Stimulated activated CD4-positive, alpha-beta T cell treated with anti-CD3 and anti-CD28 coated beads, Interleukin-12 subunit alpha, Interleukin-12 subunit beta, amount 100 ng/mL, for 4 hours (primary cell): ENCODE results near the gene CT47C1.
"Not testable (repeated sequence)": the region's sequence is repeated elsewhere in the genome, so short reads cannot be mapped to it uniquely, and the experiment has no call there.

Experiments
- DNase-seq: peaks from one replicate; pipeline ENCODE4 v3.0.0-alpha.2; 2020

The CT47C1 gene

GRCh38 chrX:119072744-119073143 lies at the start of gene CT47C1:
TSS of gene CT47C1 (plus strand) at chrX:119072993. CDS start at chrX:119073226, 233 bp downstream.
- no peak for DNase-seq

GRCh38 chrX:119025900-119026299 lies 46.9 kb upstream of the CT47C1 start:
- DNase-seq, result no peak

GRCh38 chrX:119026344-119026743 lies 46.4 kb upstream of the CT47C1 start:
- not testable (repeated sequence) for DNase-seq

- DNase-seq, result not testable (repeated sequence)
Observed at GRCh38 chrX:119027960-119028732, 44.6 kb upstream of the CT47C1 start.

GRCh38 chrX:119028733-119029330 lies 44.0 kb upstream of the CT47C1 start:
- no peak for DNase-seq

- not testable (repeated sequence) for DNase-seq
Observed at GRCh38 chrX:119029656-119030055, 43.1 kb upstream of the CT47C1 start.

GRCh38 chrX:119030990-119031389 lies 41.8 kb upstream of the CT47C1 start:
- DNase-seq, result no peak

- DNase-seq, result no peak
Observed at GRCh38 chrX:119036107-119037029, 36.4 kb upstream of the CT47C1 start.

GRCh38 chrX:119040432-119040831 lies 32.4 kb upstream of the CT47C1 start:
- no peak for DNase-seq

- DNase-seq, result no peak
Observed at GRCh38 chrX:119041175-119041574, 31.6 kb upstream of the CT47C1 start.

- no peak for DNase-seq
Observed at GRCh38 chrX:119042040-119042439, 30.8 kb upstream of the CT47C1 start.

GRCh38 chrX:119042996-119043395 lies 29.8 kb upstream of the CT47C1 start:
- DNase-seq, result no peak

GRCh38 chrX:119045884-119046283 lies 26.9 kb upstream of the CT47C1 start:
- DNase-seq, result no peak

GRCh38 chrX:119055687-119056086 lies 17.1 kb upstream of the CT47C1 start:
- DNase-seq, result no peak

GRCh38 chrX:119062750-119063374 lies 9.9 kb upstream of the CT47C1 start:
- DNase-seq, result no peak

GRCh38 chrX:119063428-119063827 lies 9.4 kb upstream of the CT47C1 start:
- DNase-seq, result no peak

- peak; percentile 27 for DNase-seq
Observed at GRCh38 chrX:119067023-119067739, 5.6 kb upstream of the CT47C1 start.

GRCh38 chrX:119069128-119069527 lies 3.7 kb upstream of the CT47C1 start:
- DNase-seq, result no peak

GRCh38 chrX:119069762-119070161 lies 3.0 kb upstream of the CT47C1 start:
- DNase-seq, result no peak

- DNase-seq, result no peak
Observed at GRCh38 chrX:119071381-119071780, 1.4 kb upstream of the CT47C1 start.

- DNase-seq, result no peak
Observed at GRCh38 chrX:119073200-119073905, 560 bp downstream of the CT47C1 start.

- DNase-seq, result no peak
Observed at GRCh38 chrX:119073911-119074310, 1.1 kb downstream of the CT47C1 start.
